ENCODE measurements around the gene HOXB6. TPM values are rescaled to one million over a fixed set of nuclear protein-coding genes. Genes with fewer than 3 reads are reported as not detected.

HOXB6 gene
- total RNA-seq, 1 experiment from 2014 or later: 64.8 TPM

- Histone ChIP-seq H3K79me2 (ENCODE audit: insufficient read depth, low read length) (peaks cover 57% of the 10 kb centered on the region), H3K4me3 (replicated peaks in 1 of 2; ENCODE audit: low read depth in 1 of 2, low read length in 2 of 2) (no peak overlapping the region), H3K9me3 (ENCODE audit: control insufficient read depth in 1 of 2, insufficient read depth in 1 of 2, low read depth in 1 of 2, low read length in 2 of 2) (no peaks in the 10 kb centered on the region), H3K4me1 (ENCODE audit: control insufficient read depth in 1 of 2, insufficient read depth in 2 of 2, low read length in 2 of 2) (peaks cover 11 to 40% of the 10 kb centered on the region in 2 experiments; a peak in 3 of 4 replicates), H4K20me1 (ENCODE audit: insufficient read depth) (no peaks in the 10 kb centered on the region), H2AFZ (ENCODE audit: low read depth, low read length, poor library complexity, severe bottlenecking) (no peak overlapping the region), H3K9me2 (ENCODE audit: insufficient read depth) (no peaks in the 10 kb centered on the region), H3K27me3 (ENCODE audit: insufficient read depth, low read length) (no peaks in the 10 kb centered on the region), H3K27ac (ENCODE audit: low read depth, low read length) (no peak overlapping the region), H3K9ac (ENCODE audit: low read length) (no peak overlapping the region), H3K36me3 (ENCODE audit: control insufficient read depth in 1 of 2, insufficient read depth in 2 of 2, low read length in 2 of 2) (peaks cover 4 to 18% of the 10 kb centered on the region in 2 experiments; a peak in 3 of 4 replicates), H3K4me2 (ENCODE audit: low read length) (no peak overlapping the region)
- ChIA-PET RAD21 (ENCODE audit: low non-redundant PET in 1 of 2, low total read pairs in 2 of 2, uncharacterized antibody in 2 of 2, unreplicated experiment in 2 of 2) (interaction anchor here in 1 of 2 experiments (0.9 kb wide), 1 partner anchor 28 kb away, joined by 4 read pairs; no protein-coding TSS in a partner anchor), CTCF (interaction anchor here (0.6 kb wide), 1 partner anchor 329 kb away, joined by 3 read pairs; no protein-coding TSS in a partner anchor), POLR2A (interaction anchor here (0.8 to 1.7 kb wide), 3 partner anchors 11 to 489 kb away, joined by 3 to 6 read pairs (median 4); partner anchors contain the start of gene CBX1)
- TF ChIP-seq ZFX (IDR thresholded peaks at IDR 0.05) (no peak), SIN3A (IDR thresholded peaks at IDR 0.05; ENCODE audit: low read depth) (no peak), ATF3 (IDR thresholded peaks at IDR 0.05) (no peak), MAX (IDR thresholded peaks at IDR 0.05) (no peak), FOSL1 (IDR thresholded peaks at IDR 0.05; ENCODE audit: low read depth) (no peak), JUND (IDR thresholded peaks at IDR 0.05) (no peak), RAD21 (IDR thresholded peaks at IDR 0.05; ENCODE audit: low read depth) (no peak), ZBTB33 (IDR thresholded peaks at IDR 0.05; ENCODE audit: extremely low read depth, insufficient replicate concordance, low read length) (no peak)
- intact Hi-C loops (cut with micrococcal nuclease): no loop called here
- no peak for ATAC-seq
- no TSS peak for BruUV-seq (replicated peaks)
- no peak for DNase-seq (ENCODE audit: low read depth, low spot score)
Observed at GRCh38 chr17:48590607-48591161, 14.1 kb downstream of the HOXB6 start.
